ENCODE results near the gene IL2RA.
"Not testable (repeated sequence)": the region's sequence is repeated elsewhere in the genome, so short reads cannot be mapped to it uniquely, and the experiment has no call there.

IL2RA gene

GRCh38 chr10:5976512-5977470, 85.4 kb downstream of the IL2RA start:
- peak; percentile 1 to 5 for ATAC-seq

GRCh38 chr10:5975641-5976473, 86.3 kb downstream of the IL2RA start:
- peak; percentile 75 to 79 for ATAC-seq

GRCh38 chr10:5973069-5973468, 89.1 kb downstream of the IL2RA start:
- ATAC-seq: no peak

- no peak for ATAC-seq
Measured at GRCh38 chr10:5971886-5972285, 90.3 kb downstream of the IL2RA start.

GRCh38 chr10:5971315-5971832, 90.8 kb downstream of the IL2RA start:
- ATAC-seq: peak; percentile 62

- ATAC-seq: no peak
Measured at GRCh38 chr10:5970527-5970926, 91.6 kb downstream of the IL2RA start.

- ATAC-seq: no peak
Measured at GRCh38 chr10:5970066-5970465, 92.1 kb downstream of the IL2RA start.

GRCh38 chr10:5968681-5969453, 93.3 kb downstream of the IL2RA start:
- ATAC-seq: no peak

- ATAC-seq: no peak
Measured at GRCh38 chr10:5968037-5968680, 94.0 kb downstream of the IL2RA start.

- no peak for ATAC-seq
Measured at GRCh38 chr10:5965266-5965665, 96.9 kb downstream of the IL2RA start.

GRCh38 chr10:5964736-5965135, 97.4 kb downstream of the IL2RA start:
- ATAC-seq: no peak

- no peak for ATAC-seq
Measured at GRCh38 chr10:5963591-5963990, 98.6 kb downstream of the IL2RA start.

- no peak for ATAC-seq
Measured at GRCh38 chr10:5963071-5963470, 99.1 kb downstream of the IL2RA start.

- not testable (repeated sequence) for ATAC-seq
Measured at GRCh38 chr10:5962358-5962940, 99.7 kb downstream of the IL2RA start.

GRCh38 chr10:5961405-5962100, 100.6 kb downstream of the IL2RA start:
- no peak for ATAC-seq

- not testable (repeated sequence) for ATAC-seq
Measured at GRCh38 chr10:5960973-5961275, 101.2 kb downstream of the IL2RA start.

Measured in activated CD4-positive, CD25-positive, alpha-beta regulatory T cell treated with anti-CD3 and anti-CD28 coated beads, Interleukin-2, amount 50 U/mL, for 24 hours (primary cell).